A673 (cell line): Measurements from ENCODE around the gene FBXW8. TPM values are rescaled to one million over a fixed set of nuclear protein-coding genes. Genes with fewer than 3 reads are reported as not detected.

ENCODE experiments used
- BruUV-seq: library from RNA; stranded (reverse); fragments of 400-500 nt; replicated peaks from 2 replicates; lab custom pipeline; 2021; lab: Mats Ljungman, UMichigan
- CTCF ChIA-PET: fragments of 300-600 bp; sonication (Branson Sonifier 250); formaldehyde crosslinking; loops from one replicate; lab custom pipeline; 2022; ENCODE audit warnings: antibody characterized with exemption; lab: Charles Lee
- POLR2A ChIA-PET: fragments of 300-600 bp; sonication (Branson Sonifier 250); formaldehyde crosslinking; loops from one replicate; lab custom pipeline; 2022; ENCODE audit warnings: antibody characterized with exemption; ENCODE audit not compliant: low non-redundant PET; lab: Charles Lee
- DNase-seq: peaks from one replicate; pipeline ENCODE4 v3.0.0-alpha.2; 2015; ENCODE audit warnings: low spot score
- H3K27ac ChIP-seq: fragments of 200-600 bp; sonication (generic); 2 replicates; pipeline ENCODE4 v1.5.1; 2016; ENCODE audit warnings: mixed run types, low read depth, mild to moderate bottlenecking, mixed read lengths, antibody characterized with exemption, low read length; ENCODE audit not compliant: poor library complexity, severe bottlenecking
- H3K27me3 ChIP-seq: fragments of 200-600 bp; sonication (generic); replicated peaks from 2 replicates; pipeline ENCODE4 v1.6.1; 2017; ENCODE audit warnings: mixed run types, low read depth, mild to moderate bottlenecking, mixed read lengths, antibody characterized with exemption, low read length; ENCODE audit not compliant: insufficient read depth, poor library complexity
- H3K36me3 ChIP-seq: fragments of 200-600 bp; sonication (generic); 2 replicates; pipeline ENCODE4 v1.6.1; 2016; ENCODE audit warnings: mixed run types, mild to moderate bottlenecking, mixed read lengths, antibody characterized with exemption, low read length; ENCODE audit not compliant: insufficient read depth, poor library complexity, severe bottlenecking
- H3K4me1 ChIP-seq: fragments of 200-600 bp; sonication (generic); 2 replicates; pipeline ENCODE4 v1.6.1; 2017; ENCODE audit warnings: mixed run types, mild to moderate bottlenecking, mixed read lengths, antibody characterized with exemption, low read length; ENCODE audit not compliant: insufficient read depth, poor library complexity, severe bottlenecking
- H3K4me3 ChIP-seq: fragments of 200-600 bp; sonication (generic); 2 replicates; pipeline ENCODE4 v1.5.1; 2016; ENCODE audit warnings: low read depth, mixed run types, mild to moderate bottlenecking, mixed read lengths, low read length; ENCODE audit not compliant: poor library complexity, severe bottlenecking
- H3K9me3 ChIP-seq: fragments of 200-600 bp; sonication (generic); 2 replicates; pipeline ENCODE4 v1.6.1; 2016; ENCODE audit warnings: mixed run types, low read depth, mild to moderate bottlenecking, mixed read lengths, antibody characterized with exemption, low read length; ENCODE audit not compliant: poor library complexity, severe bottlenecking
- CTCF ChIP-seq: fragments of 300-800, 200-600 bp; sonication (generic); conservative IDR thresholded peaks from 2 replicates; pipeline ENCODE4 v1.5.1; 2017; ENCODE audit warnings: low read depth, mild to moderate bottlenecking, antibody characterized with exemption, low read length, moderate library complexity, mixed read lengths
- EZH2 ChIP-seq: fragments of 200-600 bp; sonication (generic); IDR thresholded peaks from 2 replicates; pipeline ENCODE4 v1.6.1; 2017; ENCODE audit warnings: borderline replicate concordance, low read depth, mild to moderate bottlenecking, mixed read lengths, antibody characterized with exemption, low read length; ENCODE audit not compliant: poor library complexity, severe bottlenecking
- intact Hi-C: fragments of 100-400 bp; cut with micrococcal nuclease; formaldehyde crosslinking; loops from one replicate; pipeline ENCODE4 v1.10.0; 2022; ENCODE audit not compliant: unreplicated experiment
- total RNA-seq: library from RNA; stranded (reverse); gene quantifications from 2 replicates; pipeline ENCODE4 v1.2.3, GENCODE V29; 2021

The FBXW8 gene
- total RNA-seq, 1 experiment from 2014 or later = 14.8 TPM

GRCh38 chr12:117067016-117067415 lies 156.3 kb downstream of the FBXW8 start:
- DNase-seq = no peak
- intact Hi-C loops = no loop called here
- BruUV-seq = no TSS peak
- Histone ChIP-seq H3K27ac (no peak overlapping the region), H3K4me1 (no peaks in the 10 kb centered on the region), H3K36me3 (no peaks in the 10 kb centered on the region), H3K27me3 (no peaks in the 10 kb centered on the region), H3K9me3 (no peaks in the 10 kb centered on the region), H3K4me3 (no peak overlapping the region)
- ChIA-PET POLR2A (no interaction called here), CTCF (no interaction called here)
- TF ChIP-seq CTCF (no peak), EZH2 (no peak)

- CTCF ChIA-PET = no interaction called here
- DNase-seq = no peak
- no peaks in the 10 kb centered on the region for H3K9me3 ChIP-seq
- no peaks in the 10 kb centered on the region for H3K4me1 ChIP-seq
- intact Hi-C loops = no loop called here
- no peak for TF ChIP-seq CTCF
- TF ChIP-seq EZH2 = no peak
- BruUV-seq = no TSS peak
- H3K36me3 ChIP-seq = no peaks in the 10 kb centered on the region
- H3K27me3 ChIP-seq = no peaks in the 10 kb centered on the region
- POLR2A ChIA-PET = no interaction called here
- H3K4me3 ChIP-seq = no peak overlapping the region
- H3K27ac ChIP-seq = no peak overlapping the region
These were observed 156.9 kb downstream of the FBXW8 start for GRCh38 chr12:117067638-117068037.

GRCh38 chr12:117068492-117068891 lies 157.7 kb downstream of the FBXW8 start:
- TF ChIP-seq EZH2 (no peak), CTCF (no peak)
- CTCF ChIA-PET = no interaction called here
- intact Hi-C loops = no loop called here

More at GRCh38 chr12:117068492-117068891, 157.7 kb downstream of the FBXW8 start:
- H3K27me3 ChIP-seq = peaks cover 4% of the 10 kb centered on the region
- no peaks in the 10 kb centered on the region for H3K9me3 ChIP-seq
- POLR2A ChIA-PET = no interaction called here
- H3K4me3 ChIP-seq = no peak overlapping the region
- H3K4me1 ChIP-seq = no peaks in the 10 kb centered on the region
- DNase-seq = no peak
- BruUV-seq = no TSS peak
- H3K27ac ChIP-seq = no peak overlapping the region
- H3K36me3 ChIP-seq = no peaks in the 10 kb centered on the region
